Measurements from ENCODE around the gene QRFPR. TPM values are rescaled to one million over a fixed set of nuclear protein-coding genes. Genes with fewer than 3 reads are reported as not detected.

Gene QRFPR
- total RNA-seq, 4 donors from 2014 or later, result 0.31 TPM; not detected in 3

DNA sequence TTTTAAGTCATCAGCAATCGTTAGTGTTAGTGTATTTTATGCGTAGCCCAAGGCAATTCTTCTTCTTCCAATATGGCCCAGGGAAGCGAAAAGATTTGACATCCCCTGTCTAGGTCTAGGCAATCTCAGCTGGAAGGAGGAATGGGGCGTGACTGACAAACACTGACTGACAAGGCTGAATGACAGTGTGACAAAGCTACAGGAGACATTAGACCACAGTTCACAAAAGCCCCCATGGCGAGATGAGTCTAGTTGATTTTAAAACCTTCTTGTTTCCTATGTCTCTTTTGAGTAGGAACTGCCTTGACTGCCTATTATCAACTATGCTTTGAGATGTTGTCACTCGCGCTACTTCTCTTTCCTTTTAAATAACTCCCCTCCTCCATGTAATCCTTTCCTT lies 42.3 kb downstream of the QRFPR start:
- no peaks in the 10 kb centered on the region for H3K36me3 ChIP-seq
- H3K27ac ChIP-seq, result no peak overlapping the region
- H3K4me1 ChIP-seq, result no peaks in the 10 kb centered on the region
- H3K4me3 ChIP-seq, result no peak overlapping the region
- WGBS, 2 donors (ENCODE audit: low coverage in 1 of 2), result 86 to 100% methylated on average over 6 to 7 of the region's 7 CpGs
- no peak for TF ChIP-seq POLR2A (IDR thresholded peaks at IDR 0.05)
- TF ChIP-seq CTCF (IDR thresholded peaks at IDR 0.05), result no peak
- no peaks in the 10 kb centered on the region for H3K9me3 ChIP-seq
- ATAC-seq, result no peak
- no peaks in the 10 kb centered on the region for H3K27me3 ChIP-seq

- no peak for ATAC-seq
- TF ChIP-seq EP300 (IDR thresholded peaks at IDR 0.05), result no peak
- TF ChIP-seq POLR2AphosphoS5 (IDR thresholded peaks at IDR 0.05), result no peak
- TF ChIP-seq POLR2A (IDR thresholded peaks at IDR 0.05), result no peak
- TF ChIP-seq CTCF (IDR thresholded peaks at IDR 0.05), result no peak
- Histone ChIP-seq H3K27me3 (no peaks in the 10 kb centered on the region), H3K27ac (no peak overlapping the region), H3K36me3 (no peaks in the 10 kb centered on the region), H3K4me1 (no peaks in the 10 kb centered on the region), H3K9me3 (no peaks in the 10 kb centered on the region), H3K4me3 (no peak overlapping the region)
- 69 to 85% methylated on average over 2 of the region's 2 CpGs for WGBS, 2 donors (ENCODE audit: low coverage in 1 of 2)
These were observed 44.1 kb downstream of the QRFPR start for GRCh38 chr4:121336706-121337105.

GRCh38 chr4:121330180-121330665 lies 50.6 kb downstream of the QRFPR start:
- no peak for ATAC-seq
- Histone ChIP-seq H3K4me1 (no peaks in the 10 kb centered on the region), H3K36me3 (no peaks in the 10 kb centered on the region), H3K27ac (no peak overlapping the region), H3K4me3 (no peak overlapping the region), H3K27me3 (no peaks in the 10 kb centered on the region), H3K9me3 (no peaks in the 10 kb centered on the region)
- 61 to 83% methylated on average over 4 of the region's 4 CpGs for WGBS, 2 donors (ENCODE audit: low coverage in 1 of 2)
- TF ChIP-seq POLR2AphosphoS5 (IDR thresholded peaks at IDR 0.05), result no peak
- TF ChIP-seq CTCF (IDR thresholded peaks at IDR 0.05), result no peak
- no peak for TF ChIP-seq EP300 (IDR thresholded peaks at IDR 0.05)
- TF ChIP-seq POLR2A (IDR thresholded peaks at IDR 0.05), result no peak

DNA sequence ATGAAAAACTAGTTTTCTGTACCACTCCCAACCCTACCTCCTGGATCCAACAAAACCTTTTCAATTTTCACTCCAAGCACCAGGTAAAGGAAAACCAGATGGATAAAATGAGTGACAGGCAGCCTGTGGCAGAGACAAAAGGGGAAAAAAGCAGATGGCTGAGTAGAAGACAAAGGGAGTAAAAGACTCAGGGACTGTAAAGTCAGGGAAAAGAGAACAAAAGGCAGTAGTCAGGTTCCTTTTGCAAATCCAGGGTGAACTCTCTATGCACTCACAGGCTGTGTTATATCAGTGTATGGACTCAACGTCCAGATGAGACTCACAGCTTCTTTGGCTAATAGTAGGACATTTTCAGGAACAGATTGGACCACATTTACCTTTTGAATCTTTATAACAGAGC lies 54.2 kb downstream of the QRFPR start:
- no peak overlapping the region for H3K4me3 ChIP-seq
- H3K27ac ChIP-seq, result no peak overlapping the region
- H3K4me1 ChIP-seq, result no peaks in the 10 kb centered on the region
- H3K36me3 ChIP-seq, result no peaks in the 10 kb centered on the region
- WGBS, 2 donors (ENCODE audit: low coverage in 1 of 2), result 18% methylated on average over 1 of the region's 1 CpG; no CpG with 5 or more reads in 1 of the 2 donors
- TF ChIP-seq CTCF (IDR thresholded peaks at IDR 0.05) (no peak), POLR2A (IDR thresholded peaks at IDR 0.05) (no peak), EP300 (IDR thresholded peaks at IDR 0.05) (no peak)
- H3K9me3 ChIP-seq, result no peaks in the 10 kb centered on the region
- no peak for ATAC-seq
- no peaks in the 10 kb centered on the region for H3K27me3 ChIP-seq

- H3K36me3 ChIP-seq, result no peaks in the 10 kb centered on the region
- no peak overlapping the region for H3K4me3 ChIP-seq
- no peaks in the 10 kb centered on the region for H3K9me3 ChIP-seq
- H3K27ac ChIP-seq, result no peak overlapping the region
- H3K27me3 ChIP-seq, result no peaks in the 10 kb centered on the region
- 89 to 90% methylated on average over 3 of the region's 3 CpGs for WGBS, 2 donors (ENCODE audit: low coverage in 1 of 2)
- ATAC-seq, result no peak
- TF ChIP-seq CTCF (IDR thresholded peaks at IDR 0.05), result no peak
- H3K4me1 ChIP-seq, result no peaks in the 10 kb centered on the region
These were observed 56.5 kb downstream of the QRFPR start for GRCh38 chr4:121324331-121324730.

Data from gastroesophageal sphincter (tissue), 4 donors.